Activated T-cell treated with anti-CD3 and anti-CD28 coated beads, Interleukin-2, amount 50 U/mL, for 72 hours (primary cell): ENCODE measurements around the gene DBX2. TPM values are rescaled to one million over a fixed set of nuclear protein-coding genes. Genes with fewer than 3 reads are reported as not detected.
"Not testable (repeated sequence)": the region's sequence is repeated elsewhere in the genome, so short reads cannot be mapped to it uniquely, and the experiment has no call there.

Experiments
- ATAC-seq, 2 donors: fragments of 150-1000 bp; cut with Tn5 transposase; replicated peaks in 1 of 2; 2 replicates each; pipeline ENCODE4 v1.10.0; 2021; ENCODE audit warnings: moderate library complexity in 2 of 2, mild to moderate bottlenecking in 1 of 2
- DNase-seq, 2 donors: peaks; one replicate each; pipeline ENCODE4 v3.0.0; 2021 to 2022; ENCODE audit warnings: mixed read lengths in 1 of 2
- H3K27ac Mint-ChIP-seq: one replicate; pipeline ENCODE4 v1.8.0; 2022; ENCODE audit warnings: mild to moderate bottlenecking, moderate library complexity, mixed read lengths
- H3K27me3 Mint-ChIP-seq: one replicate; pipeline ENCODE4 v1.8.0; 2022; ENCODE audit warnings: low read depth, mixed read lengths
- H3K36me3 Mint-ChIP-seq, 2 donors: one replicate each; pipeline ENCODE4 v1.8.0; 2022; ENCODE audit warnings: mixed read lengths in 2 of 2, mild to moderate bottlenecking in 1 of 2; ENCODE audit not compliant: insufficient read depth in 2 of 2
- H3K4me1 Mint-ChIP-seq: one replicate; pipeline ENCODE4 v1.8.0; 2022; ENCODE audit warnings: low read depth, mixed read lengths
- H3K4me3 Mint-ChIP-seq, 2 donors: one replicate each; pipeline ENCODE4 v1.8.0; 2022; ENCODE audit warnings: mild to moderate bottlenecking in 2 of 2, mixed read lengths in 2 of 2, moderate library complexity in 2 of 2
- H3K9me3 Mint-ChIP-seq, 2 donors: one replicate each; pipeline ENCODE4 v1.8.0; 2022; ENCODE audit warnings: mixed read lengths in 2 of 2
- total RNA-seq, 2 donors: library from RNA; stranded (reverse); gene quantifications; one replicate each; pipeline ENCODE4 v1.2.3, GENCODE V29; 2022

Gene DBX2
- not detected for total RNA-seq

GRCh38 chr12:45050751-45051571 is at the start of gene DBX2:
Gene DBX2, minus strand, starts transcription at chr12:45051099. Its CDS starts 172 bp downstream, at chr12:45050927.
- Mint-ChIP-seq H3K9me3 (no peaks in the 10 kb centered on the region), H3K27me3 (peaks cover 67% of the 10 kb centered on the region), H3K36me3 (peaks cover 0 to 2% of the 10 kb centered on the region in 2 donors), H3K4me1 (no peaks in the 10 kb centered on the region), H3K27ac (no peak within 1 kb of the TSS), H3K4me3 (peak within 1 kb of the TSS; percentile 70 to 71)
- DNase-seq, result no peak
- ATAC-seq, result peak; percentile 23 to 34

DNA sequence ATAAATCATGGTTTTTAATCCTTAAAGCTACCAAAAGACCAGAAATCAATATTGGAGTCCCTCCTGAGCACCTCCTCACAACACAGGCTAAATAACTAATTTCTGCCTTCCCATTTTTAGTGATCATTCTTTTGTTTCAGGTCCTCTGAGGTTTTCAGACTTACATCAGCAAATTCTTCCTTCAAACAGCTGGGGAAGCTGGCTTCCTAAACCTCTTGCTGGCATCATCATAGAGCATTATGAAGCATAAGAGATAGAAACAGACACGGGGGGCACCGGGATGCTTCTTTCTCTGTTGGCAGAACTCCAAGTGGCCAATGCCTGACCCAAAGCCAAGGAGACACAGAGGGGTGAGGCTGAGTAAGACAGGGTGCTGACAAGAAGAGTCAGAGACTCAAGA is 47.9 kb upstream of the DBX2 start:
- Mint-ChIP-seq H3K9me3 (peaks cover 0 to 3% of the 10 kb centered on the region in 2 donors), H3K36me3 (no peaks in the 10 kb centered on the region), H3K4me1 (no peaks in the 10 kb centered on the region), H3K27ac (no peak overlapping the region), H3K27me3 (peaks cover 26% of the 10 kb centered on the region), H3K4me3 (no peak overlapping the region)
- DNase-seq (no peak), ATAC-seq (no peak)

- H3K36me3 Mint-ChIP-seq, H3K27ac Mint-ChIP-seq, ATAC-seq, H3K4me3 Mint-ChIP-seq, H3K4me1 Mint-ChIP-seq, DNase-seq, H3K9me3 Mint-ChIP-seq: not testable (repeated sequence)
- peaks cover 28% of the 10 kb centered on the region for H3K27me3 Mint-ChIP-seq
Measured at GRCh38 chr12:45095417-45095816, 44.5 kb upstream of the DBX2 start.

GRCh38 chr12:45093051-45093450 is 42.2 kb upstream of the DBX2 start:
- no peak for ATAC-seq
- DNase-seq, result no peak
- Mint-ChIP-seq H3K27me3 (peaks cover 25% of the 10 kb centered on the region), H3K4me3 (no peak overlapping the region), H3K9me3 (no peaks in the 10 kb centered on the region), H3K4me1 (no peaks in the 10 kb centered on the region), H3K27ac (no peak overlapping the region), H3K36me3 (no peaks in the 10 kb centered on the region)

DNA sequence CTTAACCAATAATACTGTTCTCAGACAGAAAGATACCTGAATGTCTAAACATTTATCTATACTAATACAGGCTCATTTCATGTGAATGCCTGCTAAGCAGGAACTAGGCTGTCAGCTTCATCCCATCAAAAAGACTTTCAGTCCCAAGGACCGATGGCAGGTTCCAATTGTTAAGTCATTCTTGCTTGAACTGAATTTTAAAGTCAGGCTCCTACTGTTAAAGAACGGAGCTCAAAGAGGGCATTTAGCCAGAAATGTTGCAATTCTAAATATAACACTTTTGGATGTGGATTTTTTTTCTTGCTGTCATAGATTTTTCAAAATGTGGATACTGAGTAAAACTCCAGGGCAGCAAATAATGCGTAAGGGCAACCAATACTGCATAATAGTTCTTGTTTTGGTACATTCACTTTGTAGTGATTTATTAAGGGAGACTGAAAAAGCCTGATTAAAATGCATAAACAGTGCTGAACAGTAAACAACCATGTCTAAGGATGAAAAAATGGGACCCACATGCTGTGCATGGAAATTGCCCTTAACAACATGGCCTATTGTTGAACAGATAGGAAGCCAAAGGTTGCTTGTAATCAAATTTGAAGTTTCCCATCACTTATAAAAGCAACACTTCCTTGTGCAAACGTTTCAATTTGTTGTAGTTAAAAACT is 38.6 kb upstream of the DBX2 start:
- ATAC-seq (no peak), DNase-seq (no peak)
- Mint-ChIP-seq H3K4me1 (no peaks in the 10 kb centered on the region), H3K36me3 (peaks cover 2 to 3% of the 10 kb centered on the region in 2 donors), H3K9me3 (peaks cover 3 to 4% of the 10 kb centered on the region in 2 donors), H3K27ac (no peak overlapping the region), H3K27me3 (peaks cover 29% of the 10 kb centered on the region), H3K4me3 (no peak overlapping the region)

DNA sequence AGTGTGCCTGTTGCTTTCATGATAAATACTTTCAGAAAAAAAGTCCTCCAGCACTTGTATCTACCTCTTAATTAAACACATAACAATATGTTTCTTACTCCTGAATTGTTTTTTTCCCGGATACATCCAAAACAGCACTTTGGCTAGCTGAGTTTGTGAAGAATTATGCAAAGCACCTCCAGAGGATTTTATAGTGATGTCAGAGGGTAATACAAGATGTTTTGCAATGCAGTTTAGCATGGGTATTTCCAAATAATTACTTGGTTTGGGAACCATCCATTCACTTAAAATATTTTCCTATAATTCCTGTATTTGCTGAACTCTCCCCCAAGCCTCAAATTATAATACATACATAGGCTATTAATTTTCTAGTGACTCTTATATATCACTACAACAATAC is 37.7 kb upstream of the DBX2 start:
- no peak overlapping the region for H3K27ac Mint-ChIP-seq
- no peaks in the 10 kb centered on the region for H3K4me1 Mint-ChIP-seq
- ATAC-seq (no peak), DNase-seq (no peak)
- peaks cover 2 to 3% of the 10 kb centered on the region in 2 donors for H3K36me3 Mint-ChIP-seq
- no peak overlapping the region for H3K4me3 Mint-ChIP-seq
- peaks cover 29% of the 10 kb centered on the region for H3K27me3 Mint-ChIP-seq
- H3K9me3 Mint-ChIP-seq, result peaks cover 3 to 4% of the 10 kb centered on the region in 2 donors

DNA sequence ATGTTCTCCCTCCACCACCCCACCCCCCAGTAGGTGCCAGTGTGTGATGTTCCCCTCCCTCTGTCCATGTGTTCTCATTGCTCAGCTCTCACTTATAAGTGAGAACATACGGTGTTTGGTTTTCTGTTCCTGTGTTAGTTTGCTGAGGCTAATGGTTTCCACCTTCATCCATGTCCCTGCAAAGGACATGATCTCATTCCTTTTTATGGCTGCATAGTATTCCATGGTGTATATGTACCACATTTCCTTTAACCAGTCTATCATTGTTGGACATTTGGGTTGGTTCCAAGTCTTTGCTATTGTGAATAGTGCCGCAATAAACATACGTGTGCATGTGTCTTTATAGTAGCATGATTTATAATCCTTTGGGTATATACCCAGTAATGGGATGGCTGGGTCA is 33.3 kb upstream of the DBX2 start:
- not testable (repeated sequence) for H3K4me1 Mint-ChIP-seq, H3K9me3 Mint-ChIP-seq, H3K36me3 Mint-ChIP-seq, ATAC-seq, H3K27ac Mint-ChIP-seq, DNase-seq, H3K27me3 Mint-ChIP-seq, H3K4me3 Mint-ChIP-seq

- Mint-ChIP-seq H3K4me1 (no peaks in the 10 kb centered on the region), H3K27me3 (peaks cover 17% of the 10 kb centered on the region), H3K27ac (no peak overlapping the region), H3K9me3 (no peaks in the 10 kb centered on the region), H3K36me3 (no peaks in the 10 kb centered on the region), H3K4me3 (no peak overlapping the region)
- ATAC-seq, result no peak
- DNase-seq, result no peak
Measured at GRCh38 chr12:45077251-45077650, 26.4 kb upstream of the DBX2 start.

GRCh38 chr12:45076417-45077026 is 25.6 kb upstream of the DBX2 start:
- Mint-ChIP-seq H3K27me3 (peaks cover 22% of the 10 kb centered on the region), H3K36me3 (no peaks in the 10 kb centered on the region), H3K9me3 (peaks cover 0 to 1% of the 10 kb centered on the region in 2 donors), H3K4me1 (no peaks in the 10 kb centered on the region), H3K4me3 (no peak overlapping the region), H3K27ac (no peak overlapping the region)
- ATAC-seq (no peak), DNase-seq (no peak)

- Mint-ChIP-seq H3K4me1 (no peaks in the 10 kb centered on the region), H3K4me3 (no peak overlapping the region), H3K9me3 (peaks cover 0 to 1% of the 10 kb centered on the region in 2 donors), H3K36me3 (no peaks in the 10 kb centered on the region), H3K27me3 (peaks cover 22% of the 10 kb centered on the region), H3K27ac (no peak overlapping the region)
- DNase-seq (no peak), ATAC-seq (no peak)
Measured at GRCh38 chr12:45075587-45076282, 24.8 kb upstream of the DBX2 start.

GRCh38 chr12:45065125-45065626 is 14.3 kb upstream of the DBX2 start:
- Mint-ChIP-seq H3K36me3 (peaks cover 2% of the 10 kb centered on the region in 2 donors), H3K4me1 (no peaks in the 10 kb centered on the region), H3K4me3 (no peak overlapping the region), H3K9me3 (peaks cover 6 to 8% of the 10 kb centered on the region in 2 donors), H3K27ac (no peak overlapping the region), H3K27me3 (peaks cover 16% of the 10 kb centered on the region)
- ATAC-seq (no peak), DNase-seq (no peak)

DNA sequence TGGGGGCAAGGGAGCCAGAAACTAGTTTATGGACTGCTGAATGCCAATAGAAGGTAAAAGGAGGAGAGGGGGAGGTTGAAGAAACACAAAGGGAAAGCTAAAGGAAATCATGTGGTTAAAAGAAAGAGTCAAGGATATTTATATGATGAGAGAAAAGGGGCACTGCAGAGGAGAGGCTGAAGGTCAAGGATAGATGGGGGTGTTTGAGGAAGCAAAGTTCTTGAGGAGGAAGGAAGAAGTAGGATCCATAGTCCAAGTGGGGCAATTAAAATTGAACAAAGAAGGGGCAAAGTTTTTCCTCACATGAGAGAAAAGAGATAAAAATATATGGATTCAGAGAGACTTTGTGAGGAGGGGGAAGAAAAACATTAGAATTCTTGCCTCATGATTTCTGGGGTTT is 10.1 kb upstream of the DBX2 start:
- H3K4me1 Mint-ChIP-seq, result no peaks in the 10 kb centered on the region
- peaks cover 4 to 7% of the 10 kb centered on the region in 2 donors for H3K9me3 Mint-ChIP-seq
- ATAC-seq (no peak), DNase-seq (no peak)
- peaks cover 26% of the 10 kb centered on the region for H3K27me3 Mint-ChIP-seq
- H3K36me3 Mint-ChIP-seq, result no peaks in the 10 kb centered on the region
- no peak overlapping the region for H3K4me3 Mint-ChIP-seq
- no peak overlapping the region for H3K27ac Mint-ChIP-seq
